SH-SY5Y (cell line): ENCODE measurements around the gene SLC35F5.

Source experiments
- GATA2 ChIP-seq: IDR thresholded peaks from 2 replicates; pipeline ENCODE4 v1.6.1; 2011; ENCODE audit warnings: mild to moderate bottlenecking, low read depth, low read length
- GATA3 ChIP-seq: IDR thresholded peaks from 2 replicates; pipeline ENCODE4 v1.6.1; 2011; ENCODE audit warnings: low read depth, mild to moderate bottlenecking, low read length, moderate library complexity

GRCh38 chr2:113724010-113724409 lies 32.4 kb downstream of the SLC35F5 start:
- TF ChIP-seq GATA3 (no peak), GATA2 (no peak)
